CD14-positive monocyte (primary cell): Measurements from ENCODE around the gene CDK17. TPM values are rescaled to one million over a fixed set of nuclear protein-coding genes. Genes with fewer than 3 reads are reported as not detected.

Experiments
- DNase-seq, 3 donors: peaks; one replicate each; pipeline ENCODE4 v3.0.0-alpha.2; 2011 to 2022
- H2AFZ ChIP-seq: 2 replicates; pipeline ENCODE4 v1.6.0; 2012; ENCODE audit warnings: mild to moderate bottlenecking, low read depth, low read length, inconsistent platforms; ENCODE audit not compliant: insufficient read depth, poor library complexity, severe bottlenecking
- H3K27ac ChIP-seq, 2 donors: 1 replicate in 1 of 2; 2 replicates in 1 of 2; pipeline ENCODE4 v1.5.1; 2012 to 2013; ENCODE audit warnings: low read length in 2 of 2, control low read depth in 1 of 2, inconsistent platforms in 1 of 2, low read depth in 1 of 2, mild to moderate bottlenecking in 1 of 2
- H3K27me3 ChIP-seq, 2 donors: one replicate each; pipeline versions ENCODE4 v1.6.0 to v1.6.1; 2011 to 2013; ENCODE audit warnings: low read length in 2 of 2; ENCODE audit not compliant: control insufficient read depth in 2 of 2, insufficient read depth in 2 of 2
- H3K36me3 ChIP-seq, 2 donors: replicated peaks in 1 of 2; 1 replicate in 1 of 2; 2 replicates in 1 of 2; pipeline versions ENCODE4 v1.5.1 to v1.6.1; 2012 to 2013; ENCODE audit warnings: low read length in 2 of 2, control low read depth in 1 of 2, inconsistent platforms in 1 of 2, mild to moderate bottlenecking in 1 of 2; ENCODE audit not compliant: insufficient read depth in 2 of 2, control insufficient read depth in 1 of 2
- H3K4me1 ChIP-seq, 2 donors: 1 replicate in 1 of 2; 2 replicates in 1 of 2; pipeline versions ENCODE4 v1.5.1 to v1.6.1; 2012 to 2013; ENCODE audit warnings: low read length in 2 of 2, control low read depth in 1 of 2, inconsistent platforms in 1 of 2, mild to moderate bottlenecking in 1 of 2, moderate library complexity in 1 of 2; ENCODE audit not compliant: insufficient read depth in 2 of 2, control insufficient read depth in 1 of 2
- H3K4me2 ChIP-seq: replicated peaks from 2 replicates; pipeline ENCODE3; 2012; ENCODE audit warnings: low read length, moderate library complexity, mild to moderate bottlenecking; ENCODE audit not compliant: poor library complexity, severe bottlenecking; ENCODE audit errors: extremely low read depth
- H3K4me3 ChIP-seq, 3 experiments: fragments of 200-600 bp in 1 of 3; sonication (generic) in 1 of 3; replicated peaks in 1 of 3; 1 replicate in 2 of 3; 2 replicates in 1 of 3; pipeline ENCODE4 v1.5.1; 2011 to 2013; ENCODE audit warnings: low read length in 3 of 3, mild to moderate bottlenecking in 3 of 3, control low read depth in 2 of 3, low read depth in 2 of 3, inconsistent platforms in 1 of 3, moderate library complexity in 1 of 3
- H3K79me2 ChIP-seq: 2 replicates; pipeline ENCODE4 v1.6.0; 2012; ENCODE audit warnings: mild to moderate bottlenecking, control low read depth, inconsistent platforms, low read length, moderate library complexity; ENCODE audit not compliant: insufficient read depth
- H3K9ac ChIP-seq: 2 replicates; pipeline ENCODE4 v1.6.0; 2017; ENCODE audit warnings: low read length, mild to moderate bottlenecking; ENCODE audit not compliant: insufficient read depth, poor library complexity, severe bottlenecking
- H3K9me3 ChIP-seq, 2 donors: replicated peaks in 1 of 2; 1 replicate in 1 of 2; 2 replicates in 1 of 2; pipeline versions ENCODE4 v1.5.1 to v1.6.1; 2012 to 2013; ENCODE audit warnings: low read length in 2 of 2, control low read depth in 1 of 2; ENCODE audit not compliant: control insufficient read depth in 1 of 2, insufficient read depth in 1 of 2
- H4K20me1 ChIP-seq: 2 replicates; pipeline ENCODE4 v1.6.0; 2012; ENCODE audit warnings: mild to moderate bottlenecking, low read length, control low read depth, moderate library complexity; ENCODE audit not compliant: insufficient read depth
- H3K27ac Mint-ChIP-seq, 7 donors: one replicate each; pipeline ENCODE4 v1.8.0; 2020; ENCODE audit warnings: mild to moderate bottlenecking in 7 of 7, mixed read lengths in 7 of 7, moderate library complexity in 6 of 7, inconsistent platforms in 2 of 7
- H3K27me3 Mint-ChIP-seq, 3 donors: one replicate each; pipeline ENCODE4 v1.8.0; 2021 to 2022; ENCODE audit warnings: low read depth in 3 of 3, mild to moderate bottlenecking in 3 of 3, mixed read lengths in 3 of 3, moderate library complexity in 3 of 3, inconsistent platforms in 1 of 3
- H3K36me3 Mint-ChIP-seq, 2 donors: one replicate each; pipeline ENCODE4 v1.8.0; 2020; ENCODE audit warnings: mixed read lengths in 2 of 2, inconsistent platforms in 1 of 2, mild to moderate bottlenecking in 1 of 2
- H3K4me1 Mint-ChIP-seq: one replicate; pipeline ENCODE4 v1.8.0; 2020; ENCODE audit warnings: mild to moderate bottlenecking, mixed read lengths
- H3K4me3 Mint-ChIP-seq, 2 donors: one replicate each; pipeline ENCODE4 v1.8.0; 2020; ENCODE audit warnings: mild to moderate bottlenecking in 2 of 2, mixed read lengths in 2 of 2, moderate library complexity in 1 of 2
- H3K9me3 Mint-ChIP-seq, 7 donors: one replicate each; pipeline ENCODE4 v1.8.0; 2020 to 2022; ENCODE audit warnings: mixed read lengths in 7 of 7, mild to moderate bottlenecking in 6 of 7, moderate library complexity in 6 of 7, inconsistent platforms in 2 of 7
- CTCF ChIP-seq: fragments of 200-600 bp; IDR thresholded peaks from one replicate; pipeline ENCODE4 v1.8.0; 2022; ENCODE audit warnings: antibody characterized with exemption, mild to moderate bottlenecking
- WGBS: methylation state at CpG from one replicate; pipeline ENCODE4 v1.1.5; 2013; ENCODE audit warnings: missing lambda C conversion rate; ENCODE audit not compliant: insufficient coverage; 5-methylcytosine and 5-hydroxymethylcytosine counted together
- intact Hi-C, 2 donors: fragments of 100-400 bp; cut with micrococcal nuclease; formaldehyde crosslinking; loops; one replicate each; pipeline versions ENCODE4 v1.15.0 to v1.15.1; 2023
- polyA plus RNA-seq, 3 donors: library from polyadenylated mRNA; depleted of rRNA in 1 of 3; unstranded in 2 of 3; stranded (reverse) in 1 of 3; fragments of 300-500 nt in 2 of 3; fragments of >200 nt in 1 of 3; fragmentation: Illumina TruSeq in 2 of 3; gene quantifications; 1 replicate in 2 of 3; 2 replicates in 1 of 3; pipeline ENCODE4 v1.2.3, GENCODE V29; 2012 to 2021

Gene CDK17
- polyA plus RNA-seq, 3 donors = 3.6 to 6.9 (median 6.4) TPM

- Histone ChIP-seq H3K9me3 (no peaks in the 10 kb centered on the region), H3K4me1 (no peaks in the 10 kb centered on the region), H3K27me3 (no peaks in the 10 kb centered on the region), H3K36me3 (peaks cover 17 to 31% of the 10 kb centered on the region in 2 donors), H2AFZ (no peak overlapping the region), H3K4me2 (no peak overlapping the region), H3K9ac (no peak overlapping the region), H3K27ac (no peak overlapping the region), H3K4me3 (no peak overlapping the region), H3K79me2 (no peaks in the 10 kb centered on the region), H4K20me1 (peaks cover 10% of the 10 kb centered on the region)
- Mint-ChIP-seq H3K4me1 (peaks cover 6% of the 10 kb centered on the region), H3K4me3 (no peak overlapping the region), H3K27ac (no peak overlapping the region), H3K9me3 (peaks cover 0 to 4% (median 0%) of the 10 kb centered on the region in 7 donors), H3K36me3 (peaks cover 10 to 18% of the 10 kb centered on the region in 2 donors), H3K27me3 (no peaks in the 10 kb centered on the region)
- DNase-seq = no peak
- TF ChIP-seq CTCF = no peak
- intact Hi-C loops = no loop called here
- WGBS = 100% methylated on average over 2 of the region's 2 CpGs
Observed at GRCh38 chr12:96314723-96315122, 85.5 kb downstream of the CDK17 start.

- Mint-ChIP-seq H3K27ac (no peak overlapping the region), H3K27me3 (no peaks in the 10 kb centered on the region), H3K9me3 (peaks cover 0 to 4% (median 0%) of the 10 kb centered on the region in 7 donors), H3K36me3 (peaks cover 10 to 22% of the 10 kb centered on the region in 2 donors), H3K4me1 (peaks cover 6% of the 10 kb centered on the region), H3K4me3 (no peak overlapping the region)
- no peak overlapping the region for H3K9ac ChIP-seq
- H3K27me3 ChIP-seq = no peaks in the 10 kb centered on the region
- H3K79me2 ChIP-seq = no peaks in the 10 kb centered on the region
- H4K20me1 ChIP-seq = peaks cover 10% of the 10 kb centered on the region
- TF ChIP-seq CTCF = no peak
- H3K9me3 ChIP-seq = no peaks in the 10 kb centered on the region
- no peak overlapping the region for H3K27ac ChIP-seq
- H3K4me2 ChIP-seq = no peak overlapping the region
- H3K4me3 ChIP-seq = no peak overlapping the region
- no peak overlapping the region for H2AFZ ChIP-seq
- no peaks in the 10 kb centered on the region for H3K4me1 ChIP-seq
- intact Hi-C loops = no loop called here
- H3K36me3 ChIP-seq = peaks cover 20 to 38% of the 10 kb centered on the region in 2 donors
- DNase-seq = no peak
Observed at GRCh38 chr12:96313606-96314005, 86.6 kb downstream of the CDK17 start.
